ENCODE results near the gene EPDR1. TPM values are rescaled to one million over a fixed set of nuclear protein-coding genes. Genes with fewer than 3 reads are reported as not detected.

EPDR1 gene
- total RNA-seq, 1 donor = 123 TPM

DNA sequence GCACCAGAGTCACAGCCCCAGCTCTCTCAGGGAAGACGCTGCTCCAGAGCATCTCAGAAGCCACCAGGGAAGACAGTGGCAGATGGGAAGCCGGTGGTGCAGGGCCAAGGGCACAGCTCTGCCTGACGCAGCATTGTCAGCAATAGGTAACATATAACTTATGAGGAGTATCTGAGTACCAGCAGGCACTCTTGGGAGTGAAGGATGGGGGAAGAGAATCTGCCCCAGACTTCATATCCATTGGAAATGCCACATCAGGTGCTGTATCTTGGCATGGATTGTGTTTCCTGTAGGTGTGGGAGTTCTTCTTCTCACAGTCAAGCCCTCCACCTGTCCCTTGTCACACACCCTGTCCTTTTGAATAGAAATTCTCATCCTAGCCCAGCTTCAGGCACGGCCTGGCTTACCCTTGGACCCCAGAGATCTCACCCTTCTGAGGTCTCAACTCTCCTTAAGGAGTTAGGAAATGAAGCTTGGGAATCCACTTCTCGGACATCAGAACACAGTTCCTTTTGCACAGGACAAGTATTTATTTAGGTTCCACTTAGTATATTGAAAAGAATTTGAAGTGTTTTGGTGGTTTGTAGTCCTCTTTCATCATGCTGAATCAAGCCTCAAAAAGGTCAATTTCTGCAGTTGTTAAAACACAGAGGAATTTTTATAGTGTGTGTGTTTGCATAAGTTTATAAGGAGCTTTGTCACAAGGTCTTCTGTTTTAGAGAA is 9.9 kb downstream of the EPDR1 start:
- peak overlapping the region; percentile 15 for H3K4me3 ChIP-seq (ENCODE audit: insufficient read depth, low read length)
- peaks cover 4% of the 10 kb centered on the region for H3K27me3 ChIP-seq (ENCODE audit: insufficient read depth, low read length)
- peak overlapping the region; percentile 54 for H3K27ac ChIP-seq (ENCODE audit: low read depth, low read length)
- peak; percentile 89 for DNase-seq (ENCODE audit: insufficient read length, low spot score, missing footprints)
- H3K36me3 ChIP-seq (ENCODE audit: insufficient read depth, low read length) = no peaks in the 10 kb centered on the region
- peak overlapping the region; percentile 61 for H3K4me2 ChIP-seq (ENCODE audit: insufficient read depth, low read length)
- H4K20me1 ChIP-seq (ENCODE audit: insufficient read depth, low read length) = no peaks in the 10 kb centered on the region
- peaks cover 5% of the 10 kb centered on the region for H3K9me3 ChIP-seq (ENCODE audit: low read depth, low read length)
- no peak overlapping the region for H2AFZ ChIP-seq (ENCODE audit: low read length)
- TF ChIP-seq, protein P1, sequence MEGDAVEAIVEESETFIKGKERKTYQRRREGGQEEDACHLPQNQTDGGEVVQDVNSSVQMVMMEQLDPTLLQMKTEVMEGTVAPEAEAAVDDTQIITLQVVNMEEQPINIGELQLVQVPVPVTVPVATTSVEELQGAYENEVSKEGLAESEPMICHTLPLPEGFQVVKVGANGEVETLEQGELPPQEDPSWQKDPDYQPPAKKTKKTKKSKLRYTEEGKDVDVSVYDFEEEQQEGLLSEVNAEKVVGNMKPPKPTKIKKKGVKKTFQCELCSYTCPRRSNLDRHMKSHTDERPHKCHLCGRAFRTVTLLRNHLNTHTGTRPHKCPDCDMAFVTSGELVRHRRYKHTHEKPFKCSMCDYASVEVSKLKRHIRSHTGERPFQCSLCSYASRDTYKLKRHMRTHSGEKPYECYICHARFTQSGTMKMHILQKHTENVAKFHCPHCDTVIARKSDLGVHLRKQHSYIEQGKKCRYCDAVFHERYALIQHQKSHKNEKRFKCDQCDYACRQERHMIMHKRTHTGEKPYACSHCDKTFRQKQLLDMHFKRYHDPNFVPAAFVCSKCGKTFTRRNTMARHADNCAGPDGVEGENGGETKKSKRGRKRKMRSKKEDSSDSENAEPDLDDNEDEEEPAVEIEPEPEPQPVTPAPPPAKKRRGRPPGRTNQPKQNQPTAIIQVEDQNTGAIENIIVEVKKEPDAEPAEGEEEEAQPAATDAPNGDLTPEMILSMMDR (IDR thresholded peaks at IDR 0.05; ENCODE audit: extremely low read depth, low read depth, low read length) = no peak
- H3K79me2 ChIP-seq (ENCODE audit: insufficient read depth, low read length) = peaks cover 22% of the 10 kb centered on the region
- H3K4me1 ChIP-seq (ENCODE audit: insufficient read depth, low read length) = peaks cover 33% of the 10 kb centered on the region

DNA sequence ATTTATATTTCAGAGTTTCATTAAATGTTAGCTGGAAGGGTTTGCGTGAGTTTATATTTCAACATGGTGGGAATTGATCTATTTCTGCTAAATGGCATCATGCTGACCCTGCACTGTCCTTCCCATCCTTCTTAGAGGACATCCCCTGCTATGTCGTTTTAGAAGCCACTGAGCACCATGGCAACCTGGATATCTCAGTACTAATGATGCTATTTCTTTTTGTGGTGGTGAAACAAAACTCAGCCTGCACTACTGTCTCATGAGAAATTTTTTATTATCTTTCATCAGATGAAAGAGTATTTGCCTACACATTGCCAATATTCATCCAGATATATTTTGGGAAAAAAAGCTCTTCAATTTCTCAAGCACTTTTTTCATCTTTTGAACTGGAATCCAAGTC is 12.1 kb downstream of the EPDR1 start:
- Histone ChIP-seq H3K9me3 (ENCODE audit: low read depth, low read length) (no peaks in the 10 kb centered on the region), H3K27me3 (ENCODE audit: insufficient read depth, low read length) (peaks cover 4% of the 10 kb centered on the region), H3K4me1 (ENCODE audit: insufficient read depth, low read length) (peaks cover 26% of the 10 kb centered on the region), H3K79me2 (ENCODE audit: insufficient read depth, low read length) (peaks cover 15% of the 10 kb centered on the region), H3K27ac (ENCODE audit: low read depth, low read length) (no peak overlapping the region), H3K36me3 (ENCODE audit: insufficient read depth, low read length) (no peaks in the 10 kb centered on the region), H3K4me2 (ENCODE audit: insufficient read depth, low read length) (no peak overlapping the region), H4K20me1 (ENCODE audit: insufficient read depth, low read length) (no peaks in the 10 kb centered on the region), H3K4me3 (ENCODE audit: insufficient read depth, low read length) (no peak overlapping the region), H2AFZ (ENCODE audit: low read length) (no peak overlapping the region)
- DNase-seq (ENCODE audit: insufficient read length, low spot score, missing footprints) = no peak
- TF ChIP-seq, protein P1 (IDR thresholded peaks at IDR 0.05; ENCODE audit: extremely low read depth, low read depth, low read length) = no peak

DNA sequence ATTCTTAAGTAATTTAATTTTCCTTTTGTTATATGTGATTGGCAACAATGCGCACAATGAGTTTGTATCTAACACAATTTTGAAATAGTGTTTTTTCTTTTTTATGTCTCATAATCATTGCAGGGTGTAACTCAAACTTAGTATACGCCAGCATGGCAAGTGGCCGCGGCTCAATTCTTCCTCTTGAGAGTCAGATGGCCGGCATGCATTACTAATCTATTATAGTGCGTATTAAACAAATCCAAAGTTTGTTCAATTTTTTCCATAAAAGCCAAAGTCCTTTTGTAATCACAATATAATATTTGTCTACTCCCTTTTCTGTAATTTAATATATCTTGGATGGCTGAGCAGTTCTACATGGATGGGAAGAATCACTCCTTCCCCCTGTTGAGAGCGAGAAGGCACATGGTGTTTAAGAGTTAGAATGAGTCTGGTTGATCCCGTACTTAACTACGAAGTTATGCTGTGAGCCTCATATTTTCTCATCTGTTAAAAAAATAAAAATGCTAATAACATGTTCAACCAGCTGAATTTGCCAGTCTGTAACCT is 12.7 kb downstream of the EPDR1 start:
- Histone ChIP-seq H3K4me3 (ENCODE audit: insufficient read depth, low read length) (no peak overlapping the region), H4K20me1 (ENCODE audit: insufficient read depth, low read length) (no peaks in the 10 kb centered on the region), H3K36me3 (ENCODE audit: insufficient read depth, low read length) (no peaks in the 10 kb centered on the region), H3K79me2 (ENCODE audit: insufficient read depth, low read length) (peaks cover 15% of the 10 kb centered on the region), H2AFZ (ENCODE audit: low read length) (no peak overlapping the region), H3K27me3 (ENCODE audit: insufficient read depth, low read length) (peaks cover 4% of the 10 kb centered on the region), H3K9me3 (ENCODE audit: low read depth, low read length) (no peaks in the 10 kb centered on the region), H3K4me2 (ENCODE audit: insufficient read depth, low read length) (no peak overlapping the region), H3K4me1 (ENCODE audit: insufficient read depth, low read length) (peaks cover 23% of the 10 kb centered on the region), H3K27ac (ENCODE audit: low read depth, low read length) (no peak overlapping the region)
- TF ChIP-seq, protein P1 (IDR thresholded peaks at IDR 0.05; ENCODE audit: extremely low read depth, low read depth, low read length) = no peak
- no peak for DNase-seq (ENCODE audit: insufficient read length, low spot score, missing footprints)

DNA sequence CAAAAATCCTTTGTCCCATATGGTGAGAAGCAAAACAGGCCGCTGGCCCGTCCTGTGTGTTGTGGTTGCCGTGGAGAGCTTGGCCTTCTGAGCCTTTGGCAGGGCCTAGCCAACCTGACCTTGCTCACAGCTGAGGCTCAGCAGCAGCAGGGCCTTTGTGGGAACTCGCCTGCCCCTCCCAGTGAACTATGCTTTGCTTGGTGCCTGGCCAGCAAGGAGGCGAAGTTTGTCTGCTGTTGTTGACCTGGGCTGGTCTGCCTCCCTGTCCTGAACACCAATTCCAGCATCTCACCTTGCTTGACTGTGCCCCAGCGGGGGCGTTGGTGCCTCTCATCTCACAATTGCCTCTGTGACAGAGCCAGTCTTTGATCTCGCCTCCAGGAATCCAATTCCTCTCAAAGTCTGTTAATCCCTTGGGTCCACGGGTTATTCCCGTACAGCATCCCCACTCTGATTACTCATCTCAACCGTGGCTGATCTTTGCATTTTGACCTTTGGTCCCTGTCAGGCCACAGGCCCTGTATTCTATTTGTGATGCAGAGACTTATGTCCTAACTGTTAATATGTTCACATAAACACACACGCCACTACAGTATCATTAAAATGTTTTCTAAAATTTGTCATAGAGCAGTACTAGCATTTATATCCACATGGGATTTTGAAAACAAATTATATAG is 22.6 kb downstream of the EPDR1 start:
- Histone ChIP-seq H4K20me1 (ENCODE audit: insufficient read depth, low read length) (peaks cover 12% of the 10 kb centered on the region), H3K9me3 (ENCODE audit: low read depth, low read length) (no peaks in the 10 kb centered on the region), H2AFZ (ENCODE audit: low read length) (peak overlapping the region; percentile 78), H3K79me2 (ENCODE audit: insufficient read depth, low read length) (peaks cover 22% of the 10 kb centered on the region), H3K27ac (ENCODE audit: low read depth, low read length) (peak overlapping the region; percentile 69), H3K4me2 (ENCODE audit: insufficient read depth, low read length) (peak overlapping the region; percentile 35), H3K36me3 (ENCODE audit: insufficient read depth, low read length) (no peaks in the 10 kb centered on the region), H3K27me3 (ENCODE audit: insufficient read depth, low read length) (no peaks in the 10 kb centered on the region), H3K4me3 (ENCODE audit: insufficient read depth, low read length) (peak overlapping the region; percentile 23), H3K4me1 (ENCODE audit: insufficient read depth, low read length) (peaks cover 21% of the 10 kb centered on the region)
- TF ChIP-seq, protein P1 (IDR thresholded peaks at IDR 0.05; ENCODE audit: extremely low read depth, low read depth, low read length) = no peak
- DNase-seq (ENCODE audit: insufficient read length, low spot score, missing footprints) = peak; percentile 65

All from osteoblast (primary cell).